Calu3 (cell line): ENCODE results near the gene SART1. TPM values are rescaled to one million over a fixed set of nuclear protein-coding genes. Genes with fewer than 3 reads are reported as not detected.

ENCODE experiments used
- BruUV-seq: library from RNA; stranded (reverse); fragments of 400-500 nt; replicated peaks from 2 replicates; lab custom pipeline; 2021; lab: Mats Ljungman, UMichigan
- CTCF ChIA-PET: fragments of 300-600 bp; sonication (Branson Sonifier 250); formaldehyde crosslinking; loops from one replicate; lab custom pipeline; 2022; ENCODE audit warnings: antibody characterized with exemption; lab: Charles Lee
- DNase-seq: peaks from one replicate; pipeline ENCODE4 v3.0.0; 2022
- H3K27ac Mint-ChIP-seq: one replicate; pipeline ENCODE4 v1.8.0; 2022; ENCODE audit warnings: mixed read lengths; ENCODE audit not compliant: unreplicated experiment
- H3K27me3 Mint-ChIP-seq: one replicate; pipeline ENCODE4 v1.8.0; 2022; ENCODE audit warnings: mixed read lengths; ENCODE audit not compliant: unreplicated experiment
- H3K36me3 Mint-ChIP-seq: one replicate; pipeline ENCODE4 v1.8.0; 2022; ENCODE audit warnings: mild to moderate bottlenecking, moderate library complexity, mixed read lengths; ENCODE audit not compliant: insufficient read depth, unreplicated experiment
- H3K4me1 Mint-ChIP-seq: one replicate; pipeline ENCODE4 v1.8.0; 2022; ENCODE audit warnings: mild to moderate bottlenecking, low read depth, mixed read lengths; ENCODE audit not compliant: unreplicated experiment
- H3K4me3 Mint-ChIP-seq: one replicate; pipeline ENCODE4 v1.8.0; 2022; ENCODE audit warnings: mild to moderate bottlenecking, low read depth, moderate library complexity, mixed read lengths; ENCODE audit not compliant: unreplicated experiment
- H3K9me3 Mint-ChIP-seq: one replicate; pipeline ENCODE4 v1.8.0; 2022; ENCODE audit warnings: low read depth, mixed read lengths; ENCODE audit not compliant: unreplicated experiment
- intact Hi-C: fragments of 100-400 bp; cut with micrococcal nuclease; formaldehyde crosslinking; loops from one replicate; pipeline ENCODE4 v1.10.0; 2022; ENCODE audit not compliant: unreplicated experiment
- total RNA-seq: library from RNA; stranded (reverse); gene quantifications from 2 replicates; pipeline ENCODE4 v1.2.3, GENCODE V29; 2022
- TF ChIP-seq, protein P1 (sequence below): fragments of 200-600 bp; IDR thresholded peaks from one replicate; pipeline ENCODE4 v1.8.0; 2022; ENCODE audit warnings: antibody characterized with exemption; ENCODE audit not compliant: unreplicated experiment

Gene SART1
- total RNA-seq, 1 experiment from 2014 or later, result 47.2 TPM

- DNase-seq, result peak; percentile 98
- Mint-ChIP-seq H3K27ac (peak within 1 kb of the TSS; percentile 56), H3K36me3 (peaks cover 81% of the 10 kb centered on the region), H3K4me1 (peaks cover 40% of the 10 kb centered on the region), H3K9me3 (no peaks in the 10 kb centered on the region), H3K27me3 (no peaks in the 10 kb centered on the region), H3K4me3 (peak within 1 kb of the TSS; percentile 94)
- intact Hi-C loops, result no loop called here
- CTCF ChIA-PET, result no interaction called here
- TF ChIP-seq, protein P1, sequence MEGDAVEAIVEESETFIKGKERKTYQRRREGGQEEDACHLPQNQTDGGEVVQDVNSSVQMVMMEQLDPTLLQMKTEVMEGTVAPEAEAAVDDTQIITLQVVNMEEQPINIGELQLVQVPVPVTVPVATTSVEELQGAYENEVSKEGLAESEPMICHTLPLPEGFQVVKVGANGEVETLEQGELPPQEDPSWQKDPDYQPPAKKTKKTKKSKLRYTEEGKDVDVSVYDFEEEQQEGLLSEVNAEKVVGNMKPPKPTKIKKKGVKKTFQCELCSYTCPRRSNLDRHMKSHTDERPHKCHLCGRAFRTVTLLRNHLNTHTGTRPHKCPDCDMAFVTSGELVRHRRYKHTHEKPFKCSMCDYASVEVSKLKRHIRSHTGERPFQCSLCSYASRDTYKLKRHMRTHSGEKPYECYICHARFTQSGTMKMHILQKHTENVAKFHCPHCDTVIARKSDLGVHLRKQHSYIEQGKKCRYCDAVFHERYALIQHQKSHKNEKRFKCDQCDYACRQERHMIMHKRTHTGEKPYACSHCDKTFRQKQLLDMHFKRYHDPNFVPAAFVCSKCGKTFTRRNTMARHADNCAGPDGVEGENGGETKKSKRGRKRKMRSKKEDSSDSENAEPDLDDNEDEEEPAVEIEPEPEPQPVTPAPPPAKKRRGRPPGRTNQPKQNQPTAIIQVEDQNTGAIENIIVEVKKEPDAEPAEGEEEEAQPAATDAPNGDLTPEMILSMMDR, result no peak
- no TSS peak for BruUV-seq
These were observed 42.4 kb upstream of the SART1 start, which contains the start of gene DRAP1 for GRCh38 chr11:65919141-65919572. DRAP1 (plus strand) TSS chr11:65919426; CDS start chr11:65919502, 76 bp downstream.

DNA sequence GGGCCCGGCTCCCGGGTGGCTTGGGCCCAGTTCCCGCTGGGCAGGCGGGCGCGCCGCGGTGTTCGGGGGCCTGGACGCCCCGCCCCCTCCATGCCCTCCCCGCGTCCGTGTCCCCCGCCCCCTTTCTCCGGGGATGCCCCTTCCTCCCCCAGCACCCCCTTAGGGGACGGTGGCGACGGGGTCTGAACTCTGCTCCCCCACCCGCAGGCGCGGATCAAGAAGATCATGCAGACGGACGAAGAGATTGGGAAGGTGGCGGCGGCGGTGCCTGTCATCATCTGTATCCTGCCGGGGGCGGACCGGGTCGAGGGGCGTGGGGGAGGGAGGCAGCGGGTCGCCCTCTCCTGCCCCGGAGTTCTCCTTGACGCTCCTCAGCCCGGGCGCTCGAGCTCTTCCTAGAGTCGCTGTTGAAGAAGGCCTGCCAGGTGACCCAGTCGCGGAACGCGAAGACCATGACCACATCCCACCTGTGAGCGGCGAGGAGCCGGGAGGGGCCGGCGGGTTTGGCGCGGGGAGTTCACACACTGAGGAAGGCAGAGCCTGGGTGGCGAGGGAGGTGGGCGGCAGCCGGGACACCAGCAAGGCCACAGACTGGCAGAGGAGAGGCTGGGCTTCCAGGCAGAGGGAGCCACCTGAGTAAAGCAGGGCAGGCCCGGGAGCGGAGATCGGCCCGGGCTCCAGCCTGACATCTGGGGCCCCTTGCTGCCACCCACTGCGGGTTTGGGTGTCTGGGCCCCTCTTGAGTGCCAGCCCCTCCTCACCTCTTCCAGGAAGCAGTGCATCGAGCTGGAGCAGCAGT is 41.8 kb upstream of the SART1 start:
- Mint-ChIP-seq H3K4me3 (peak overlapping the region; percentile 94), H3K27ac (peak overlapping the region; percentile 52), H3K27me3 (no peaks in the 10 kb centered on the region), H3K4me1 (peaks cover 33% of the 10 kb centered on the region), H3K9me3 (no peaks in the 10 kb centered on the region), H3K36me3 (peaks cover 76% of the 10 kb centered on the region)
- intact Hi-C loops, result no loop called here
- no TSS peak for BruUV-seq
- TF ChIP-seq, protein P1, result no peak
- no peak for DNase-seq
- CTCF ChIA-PET, result no interaction called here

DNA sequence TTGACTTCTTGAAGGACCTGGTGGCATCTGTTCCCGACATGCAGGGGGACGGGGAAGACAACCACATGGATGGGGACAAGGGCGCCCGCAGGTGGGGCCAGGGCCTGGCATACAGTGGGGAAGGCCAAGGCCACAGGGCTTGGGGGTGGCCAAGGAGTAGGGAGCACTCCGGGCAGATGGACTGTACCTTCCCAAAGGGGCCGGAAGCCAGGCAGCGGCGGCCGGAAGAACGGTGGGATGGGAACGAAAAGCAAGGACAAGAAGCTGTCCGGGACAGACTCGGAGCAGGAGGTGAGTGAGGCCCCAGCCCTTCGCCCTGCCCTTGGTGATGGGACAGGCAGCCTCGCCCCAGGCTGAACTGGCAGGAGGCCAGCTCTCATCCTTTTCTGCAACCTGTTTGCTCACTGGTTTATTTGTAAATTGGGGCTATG is 41.1 kb upstream of the SART1 start:
- no TSS peak for BruUV-seq
- H3K4me1 Mint-ChIP-seq, result peaks cover 27% of the 10 kb centered on the region
- peak overlapping the region; percentile 52 for H3K27ac Mint-ChIP-seq
- H3K27me3 Mint-ChIP-seq, result no peaks in the 10 kb centered on the region
- H3K4me3 Mint-ChIP-seq, result peak overlapping the region; percentile 94
- H3K9me3 Mint-ChIP-seq, result no peaks in the 10 kb centered on the region
- intact Hi-C loops, result no loop called here
- TF ChIP-seq, protein P1, result no peak
- DNase-seq, result no peak
- peaks cover 70% of the 10 kb centered on the region for H3K36me3 Mint-ChIP-seq
- CTCF ChIA-PET, result no interaction called here

- Mint-ChIP-seq H3K4me1 (peaks cover 20% of the 10 kb centered on the region), H3K4me3 (peak overlapping the region; percentile 94), H3K9me3 (no peaks in the 10 kb centered on the region), H3K27me3 (no peaks in the 10 kb centered on the region), H3K36me3 (peaks cover 63% of the 10 kb centered on the region), H3K27ac (no peak overlapping the region)
- no peak for DNase-seq
- CTCF ChIA-PET, result interaction anchor here (0.6 kb wide), 1 partner anchor 23 kb away, joined by 3 read pairs; no protein-coding TSS in a partner anchor
- no TSS peak for BruUV-seq
- TF ChIP-seq, protein P1, result no peak
- intact Hi-C loops, result no loop called here
These were observed 40.4 kb upstream of the SART1 start for GRCh38 chr11:65921033-65921555.
